NB4 (cell line): ENCODE results near the gene PHKA1.

Source experiments
- DNase-seq: peaks from one replicate; pipeline ENCODE4 v3.0.0; 2010; ENCODE audit warnings: low read depth
- H3K4me3 ChIP-seq: one replicate; pipeline ENCODE4 v1.5.1; 2011; ENCODE audit warnings: mild to moderate bottlenecking, low read depth, low read length, moderate library complexity
- CTCF ChIP-seq: IDR thresholded peaks from one replicate; pipeline ENCODE4 v1.5.1; 2012; ENCODE audit warnings: low read depth, low read length
- MYC ChIP-seq: IDR thresholded peaks from 2 replicates; pipeline ENCODE4 v1.6.1; 2011; ENCODE audit warnings: low read depth, low read length
- POLR2A ChIP-seq: IDR thresholded peaks from 2 replicates; pipeline ENCODE4 v1.6.1; 2011; ENCODE audit warnings: mild to moderate bottlenecking; ENCODE audit not compliant: insufficient read length; ENCODE audit errors: extremely low read depth
- TF ChIP-seq, protein P1 (sequence below): IDR thresholded peaks from 2 replicates; pipeline ENCODE4 v1.6.1; 2011; ENCODE audit warnings: low read depth, low read length

The PHKA1 gene

GRCh38 chrX:72584163-72584562, 129.9 kb downstream of the PHKA1 start:
- no peak overlapping the region for H3K4me3 ChIP-seq
- no peak for DNase-seq
- no peak for TF ChIP-seq CTCF

GRCh38 chrX:72576141-72576894, 137.8 kb downstream of the PHKA1 start:
- TF ChIP-seq CTCF, result no peak
- H3K4me3 ChIP-seq, result no peak overlapping the region
- peak; percentile 52 for DNase-seq

- H3K4me3 ChIP-seq, result peak overlapping the region; percentile 89
- no peak for DNase-seq
- no peak for TF ChIP-seq MYC
- TF ChIP-seq, protein P1, sequence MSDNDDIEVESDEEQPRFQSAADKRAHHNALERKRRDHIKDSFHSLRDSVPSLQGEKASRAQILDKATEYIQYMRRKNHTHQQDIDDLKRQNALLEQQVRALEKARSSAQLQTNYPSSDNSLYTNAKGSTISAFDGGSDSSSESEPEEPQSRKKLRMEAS, result no peak
- no peak for TF ChIP-seq POLR2A
- TF ChIP-seq CTCF, result no peak
Measured at GRCh38 chrX:72573158-72573511, 141.0 kb downstream of the PHKA1 start.

DNA sequence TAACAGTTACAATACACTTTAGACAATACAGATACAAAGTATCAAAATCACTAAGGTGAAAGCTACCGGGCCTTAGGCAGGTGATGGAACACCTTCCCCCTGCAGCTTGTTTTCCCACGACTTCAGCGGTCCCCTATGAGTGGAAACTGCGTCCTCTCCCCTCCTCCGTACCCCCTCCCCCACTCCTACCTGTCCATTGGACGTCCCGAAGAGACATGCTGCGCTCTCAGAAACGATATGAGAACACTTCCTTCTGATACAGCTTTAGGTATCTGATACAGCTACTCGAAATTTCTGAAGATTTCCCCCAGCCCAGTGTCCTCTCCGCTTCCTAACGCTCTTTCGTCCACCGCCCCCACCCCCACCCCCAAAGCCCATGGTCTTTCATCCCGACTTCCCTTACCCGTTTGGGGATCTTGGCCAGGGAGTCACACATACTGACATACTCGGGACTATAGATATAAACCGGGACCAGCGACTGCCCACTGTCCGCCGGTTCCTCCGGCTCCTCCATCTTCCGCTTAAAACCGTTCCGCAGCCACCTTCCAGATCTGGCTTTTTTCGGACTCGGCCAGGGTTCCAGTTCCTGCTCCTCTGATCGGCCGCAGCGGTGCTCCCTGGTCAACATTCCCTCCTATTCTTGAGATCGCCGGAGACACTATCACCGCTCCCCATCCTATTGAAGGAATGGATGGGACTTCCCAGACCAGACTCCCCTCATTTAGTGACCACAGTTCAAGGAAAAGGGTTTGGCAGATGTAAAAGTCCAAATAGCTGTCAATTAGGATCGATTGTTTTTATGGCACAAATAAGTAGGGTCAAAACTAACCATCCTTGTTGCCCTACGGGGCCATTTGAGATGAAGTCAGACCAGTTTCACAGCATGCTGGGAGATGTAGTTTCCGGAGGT, 141.6 kb downstream of the PHKA1 start, which contains the start of gene HDAC8:
Gene HDAC8, minus strand, starts transcription at position 596 of the 910 bp plus-strand sequence. Its CDS starts 82 bp downstream, at position 514.
- DNase-seq, result peak; percentile 86
- peak within 1 kb of the TSS; percentile 89 for H3K4me3 ChIP-seq
- TF ChIP-seq CTCF (no peak), MYC (no peak), POLR2A (peak; percentile 28)
- TF ChIP-seq, protein P1, result peak; percentile 10; the same call in 1 of the 2 replicates

DNA sequence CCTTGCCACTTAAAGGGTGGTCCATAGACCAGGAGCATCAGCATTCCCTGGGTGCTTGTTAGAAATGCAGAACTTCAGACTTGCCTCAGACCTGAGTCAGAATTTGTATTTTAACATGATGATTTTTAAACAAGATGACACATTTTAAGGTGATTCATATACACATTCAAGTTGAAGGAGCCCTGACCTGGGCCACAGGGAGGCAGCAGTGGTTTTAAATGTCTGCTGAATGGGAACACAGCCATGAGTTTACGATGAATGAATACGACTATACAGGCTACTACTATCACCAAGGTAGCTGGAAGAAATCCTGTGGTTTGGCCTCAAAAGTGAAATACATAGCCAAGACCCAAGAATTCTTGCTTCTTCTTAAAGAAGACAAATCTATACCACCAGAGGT, 144.3 kb downstream of the PHKA1 start:
- no peak for TF ChIP-seq POLR2A
- no peak for TF ChIP-seq MYC
- TF ChIP-seq CTCF, result no peak
- TF ChIP-seq, protein P1, result no peak
- no peak overlapping the region for H3K4me3 ChIP-seq
- DNase-seq, result no peak
